GM21576 (cell line): ENCODE data around the gene UMOD.

Experiments used
- ATAC-seq: cut with Tn5 transposase; IDR thresholded peaks from one replicate; pipeline ENCODE4 v1.9.1; 2021; ENCODE audit warnings: mild to moderate bottlenecking, moderate library complexity; ENCODE audit not compliant: unreplicated experiment

Gene UMOD

DNA sequence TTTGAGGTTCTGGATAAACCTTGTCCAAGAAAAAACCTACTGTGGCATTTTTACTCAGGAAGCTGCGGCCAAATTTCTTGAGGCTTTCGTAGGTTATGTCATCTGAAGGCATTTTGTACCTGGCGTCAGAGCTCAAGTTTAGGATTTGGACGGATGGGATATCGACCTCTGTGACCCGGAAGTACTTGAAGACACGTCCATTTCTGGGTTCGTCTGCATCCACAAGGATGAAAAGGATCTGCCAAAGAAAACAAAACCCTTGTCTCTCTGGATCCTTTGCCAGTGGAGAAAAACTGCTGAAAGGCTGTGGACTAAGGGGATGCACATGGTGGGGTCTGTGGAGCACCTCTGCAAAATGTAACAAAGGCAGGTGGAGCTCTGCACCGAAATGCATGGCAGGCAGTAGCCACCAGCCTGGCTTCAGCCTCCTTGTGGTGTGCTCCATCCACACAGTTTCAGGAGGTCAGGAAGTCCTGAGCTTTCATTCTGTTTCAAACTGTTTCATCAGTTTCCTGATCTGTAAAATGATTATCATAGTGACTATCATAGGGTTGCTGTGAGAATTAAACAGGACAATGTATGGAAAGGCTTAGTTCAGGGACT, 17.0 kb upstream of the UMOD start:
- no peak for ATAC-seq

DNA sequence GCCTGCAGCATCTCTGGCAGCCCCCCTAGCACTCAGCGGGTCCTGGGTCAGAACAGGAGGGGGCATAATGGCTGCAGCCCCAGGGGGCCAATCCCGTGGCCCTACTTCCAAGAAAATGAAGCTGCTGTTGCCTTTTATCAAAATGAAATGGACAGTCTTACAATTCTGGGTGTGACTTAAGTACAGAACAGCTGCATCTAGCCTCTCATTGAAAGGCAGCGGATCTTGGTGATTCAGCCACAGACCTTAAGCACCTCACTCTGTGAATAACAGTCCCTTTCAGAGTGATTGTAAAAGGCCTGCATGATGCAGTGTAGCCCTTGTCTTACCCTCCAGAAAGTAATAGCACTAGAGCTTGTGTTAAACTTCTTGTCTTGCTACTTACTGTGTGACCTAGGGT, 11.5 kb upstream of the UMOD start:
- ATAC-seq = no peak

- ATAC-seq = no peak
Measured at GRCh38 chr16:20363191-20363590, 10.7 kb upstream of the UMOD start.

- no peak for ATAC-seq
Measured at GRCh38 chr16:20359997-20360396, 7.5 kb upstream of the UMOD start.

GRCh38 chr16:20355114-20355782, 2.7 kb upstream of the UMOD start:
- ATAC-seq = no peak

GRCh38 chr16:20353379-20353778, 864 bp upstream of the UMOD start:
- no peak for ATAC-seq

DNA sequence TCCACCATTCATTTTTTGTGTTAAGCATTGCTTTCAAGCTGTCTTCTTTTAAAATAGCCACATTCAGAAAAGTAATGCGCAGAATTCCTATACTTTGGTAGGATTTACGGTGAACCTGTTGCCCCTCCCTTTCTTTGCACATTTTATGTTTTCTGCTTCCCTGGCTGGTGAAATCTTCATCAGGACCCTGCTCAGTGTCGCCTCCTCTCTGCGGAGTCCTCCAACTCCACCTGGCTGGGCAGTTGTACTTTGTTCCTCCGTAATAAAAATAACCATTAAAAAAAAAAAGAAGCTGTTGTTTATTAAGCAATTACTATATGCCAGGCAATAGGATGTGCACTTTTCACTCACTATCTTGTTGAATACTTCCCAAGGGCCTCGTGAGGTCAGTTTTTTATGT, 2.9 kb downstream of the UMOD start:
- ATAC-seq = no peak

GRCh38 chr16:20348365-20349185, 3.9 kb downstream of the UMOD start:
- ATAC-seq = no peak

DNA sequence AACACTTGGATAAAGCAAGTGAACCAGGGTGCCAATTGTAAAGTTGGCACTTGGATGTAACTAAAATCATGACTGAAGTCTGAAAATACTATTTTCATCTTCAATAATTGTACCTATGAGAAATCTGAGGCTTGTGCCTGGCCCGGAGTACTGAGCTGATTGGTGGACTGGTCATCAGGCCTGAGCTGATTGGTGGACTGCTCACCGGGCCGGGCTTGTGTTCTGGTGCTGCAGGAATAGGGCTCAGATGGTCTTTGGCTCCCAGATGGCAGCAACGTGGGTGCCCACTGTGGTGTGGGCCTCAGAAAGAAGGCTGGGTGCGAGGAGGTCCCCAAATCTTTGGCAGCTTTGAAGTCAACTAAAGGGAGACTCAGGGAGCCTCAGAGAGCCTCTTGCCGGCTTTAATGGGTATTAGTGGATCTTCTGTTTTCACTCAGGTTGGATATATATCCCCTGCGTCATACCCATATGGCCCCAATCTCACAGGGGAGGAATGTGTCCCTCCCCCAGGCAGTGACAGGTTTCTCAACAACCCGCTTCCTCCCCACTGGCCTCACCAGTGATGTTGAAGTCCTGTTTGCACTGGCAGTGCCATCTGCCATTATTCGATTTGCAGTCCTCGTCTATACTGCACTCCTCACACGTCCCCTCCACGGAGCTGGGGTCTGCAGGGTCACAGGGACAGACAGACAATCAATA, 4.7 kb downstream of the UMOD start:
- no peak for ATAC-seq

DNA sequence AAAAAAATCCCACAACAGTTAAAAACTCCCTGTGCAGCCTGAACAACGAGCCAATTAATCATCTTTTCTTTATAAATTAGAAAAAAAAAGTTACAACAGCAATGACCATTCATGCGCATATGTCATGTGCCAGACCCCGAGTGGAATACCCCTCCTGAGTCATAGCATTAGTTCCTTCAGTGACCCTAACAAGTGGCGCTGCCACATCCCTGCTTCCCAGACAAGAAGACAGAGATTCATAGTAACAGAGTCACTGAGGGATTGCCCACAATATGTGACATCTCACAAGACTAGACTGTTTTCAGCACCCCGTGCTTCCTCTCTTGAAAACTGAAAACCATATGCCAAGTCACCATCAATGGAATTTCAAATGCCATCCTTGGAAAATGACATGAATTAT, 7.9 kb downstream of the UMOD start:
- ATAC-seq = no peak

DNA sequence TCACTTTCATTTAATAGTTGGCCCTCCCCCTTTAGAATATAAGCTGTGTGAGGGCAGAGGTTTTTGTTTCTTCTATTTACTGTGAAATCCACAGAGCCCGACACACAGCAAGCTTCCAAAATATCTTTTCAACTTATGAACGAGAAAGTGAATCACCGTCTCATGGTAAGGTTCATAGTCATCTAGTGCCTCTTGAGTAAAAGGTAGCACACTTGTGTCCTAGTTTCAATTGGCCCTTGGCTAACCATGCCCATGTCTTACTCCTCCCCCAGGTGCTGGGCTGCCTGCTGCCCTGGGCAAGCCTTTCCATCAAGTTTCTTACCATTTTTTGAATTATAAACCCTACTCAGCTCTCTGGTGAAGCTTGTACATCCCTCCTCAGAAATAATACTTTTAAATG, 12.8 kb downstream of the UMOD start:
- no peak for ATAC-seq

GRCh38 chr16:20336955-20337354, 15.6 kb downstream of the UMOD start:
- ATAC-seq = no peak

DNA sequence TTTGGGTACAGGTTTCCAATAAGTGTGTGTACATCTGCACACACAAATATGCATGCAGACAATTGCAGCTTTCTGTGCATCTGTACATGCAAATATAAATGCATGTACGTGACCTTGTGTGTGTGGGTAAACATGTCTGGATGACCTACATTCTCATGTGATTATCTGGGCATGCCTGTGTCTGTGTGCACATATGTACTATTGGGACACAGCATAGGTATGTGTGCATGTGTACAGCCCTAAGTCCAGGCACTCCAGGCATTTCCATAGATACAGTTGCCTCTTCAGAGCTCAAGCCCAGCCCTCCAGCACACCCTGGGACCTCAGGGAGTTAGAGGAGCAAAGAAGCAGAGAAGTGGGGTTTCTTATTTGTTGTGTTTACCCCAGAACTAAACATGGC, 18.1 kb downstream of the UMOD start:
- no peak for ATAC-seq

DNA sequence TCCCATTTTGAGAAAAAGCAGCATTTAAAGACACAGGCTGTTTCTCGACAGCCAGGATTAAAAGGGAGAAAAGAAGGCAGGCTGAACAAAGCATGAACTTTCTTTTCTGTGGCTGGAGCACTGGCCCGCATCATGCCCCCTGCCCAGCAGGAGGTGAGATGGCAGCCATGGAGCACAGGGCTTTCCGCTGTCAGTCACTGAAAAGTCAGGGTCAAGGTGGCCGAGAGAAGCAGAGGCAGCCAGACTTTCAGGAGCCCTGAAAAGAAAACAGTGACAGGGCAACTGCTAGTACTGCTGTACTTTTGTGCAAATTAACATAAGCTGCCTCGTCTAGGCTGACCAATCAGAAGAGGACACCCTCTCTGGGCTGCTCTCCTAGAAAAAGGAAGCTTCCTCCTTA, 19.4 kb downstream of the UMOD start:
- ATAC-seq = no peak

DNA sequence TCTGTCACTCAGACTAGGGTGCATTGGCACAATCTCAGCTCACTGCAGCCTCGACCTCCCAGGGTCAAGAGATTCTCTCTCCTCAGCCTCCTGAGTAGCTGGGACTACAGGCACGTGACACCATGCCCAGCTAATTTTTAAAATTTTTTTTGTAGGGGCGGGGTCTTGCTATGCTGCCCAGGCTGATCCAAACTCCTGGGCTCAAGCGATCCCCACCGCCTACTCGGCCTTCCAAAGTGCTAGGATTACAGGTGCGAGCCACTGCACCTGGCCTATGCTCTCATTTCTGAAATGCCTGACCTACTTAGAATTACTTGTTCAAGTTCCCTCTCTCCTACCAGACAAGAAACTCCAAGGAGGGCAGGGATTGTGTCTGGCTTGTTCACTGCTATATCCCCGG, 20.1 kb downstream of the UMOD start:
- no peak for ATAC-seq

GRCh38 chr16:20331635-20332034, 20.9 kb downstream of the UMOD start:
- no peak for ATAC-seq

GRCh38 chr16:20329392-20330138, 22.9 kb downstream of the UMOD start:
- no peak for ATAC-seq

- ATAC-seq = no peak
Measured at GRCh38 chr16:20327444-20328041, 25.0 kb downstream of the UMOD start, which contains the start of gene GP2. Gene GP2 (minus strand): TSS chr16:20327513. CDS start chr16:20326431, 1,082 bp downstream.

DNA sequence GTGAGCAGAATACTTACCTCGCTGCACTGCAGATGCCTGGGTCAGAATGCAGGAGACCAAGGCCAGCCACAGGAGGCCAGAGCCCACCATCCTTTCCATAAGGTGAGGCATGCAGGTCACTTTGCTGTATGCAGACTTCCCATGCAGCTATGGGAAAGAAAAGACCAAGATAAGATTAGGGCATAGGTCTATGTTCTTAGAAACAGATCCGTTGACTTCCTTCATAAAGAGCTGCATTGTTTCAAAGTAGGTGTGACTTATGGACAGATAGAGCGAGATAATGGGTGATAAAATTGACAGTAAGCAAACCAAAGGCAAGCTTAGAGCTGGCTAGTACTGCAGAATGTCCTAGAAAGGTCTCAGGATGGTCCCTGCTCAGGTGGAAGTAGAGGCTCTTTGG, 26.2 kb downstream of the UMOD start:
- no peak for ATAC-seq

- ATAC-seq = no peak
Measured at GRCh38 chr16:20325005-20325404, 27.5 kb downstream of the UMOD start.
